HG03064 (cell line): ENCODE measurements around the gene ZFAND3.

ENCODE experiments used
- ATAC-seq: cut with Tn5 transposase; IDR thresholded peaks from one replicate; pipeline ENCODE4 v1.9.1; 2021; ENCODE audit warnings: low read depth; ENCODE audit not compliant: unreplicated experiment

Gene ZFAND3

DNA sequence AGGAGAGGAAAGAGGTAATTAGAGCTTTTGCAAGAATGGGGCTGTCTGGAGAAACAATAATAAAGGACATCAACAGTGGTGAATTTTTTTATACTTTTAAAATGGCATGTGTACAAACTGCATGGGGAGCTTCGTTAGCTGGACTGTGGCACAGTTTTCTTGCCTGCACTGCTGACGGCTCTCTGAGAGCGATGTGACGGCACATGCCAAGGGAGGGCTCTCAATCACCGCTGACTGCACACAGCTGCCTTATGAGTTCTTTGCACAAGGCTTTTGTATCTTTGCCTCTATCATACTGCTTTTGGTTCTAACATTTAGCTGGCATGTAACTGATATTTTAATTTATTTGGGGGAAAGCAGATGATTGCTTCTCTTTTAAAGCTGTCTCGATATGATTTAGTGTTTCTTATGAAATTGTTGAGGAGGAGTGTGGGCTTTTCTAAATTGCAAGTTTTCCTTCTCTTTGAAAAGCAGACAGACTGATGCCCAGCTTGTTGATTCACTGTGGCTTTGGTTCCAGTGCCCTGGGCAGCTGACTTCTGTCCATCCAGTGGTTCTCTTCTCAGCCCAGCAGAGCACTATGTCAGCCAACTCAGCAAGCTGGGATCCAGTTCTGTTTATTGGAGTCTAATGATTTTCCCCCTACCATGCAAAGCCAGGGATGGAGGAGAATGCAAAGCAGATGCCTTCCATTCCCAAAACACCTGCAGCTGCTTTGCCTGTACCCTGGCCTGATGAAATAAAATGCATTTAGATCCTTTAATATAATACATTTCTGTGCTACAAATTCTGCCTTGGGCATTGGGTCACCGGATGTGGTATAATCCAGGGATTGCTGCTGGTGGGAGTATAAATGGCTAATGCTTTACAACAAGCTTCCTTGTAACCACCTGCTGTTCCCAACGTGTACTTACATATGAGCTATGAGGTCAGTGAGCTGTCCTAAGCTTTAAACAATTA, 323.9 kb downstream of the ZFAND3 start:
- ATAC-seq: no peak

DNA sequence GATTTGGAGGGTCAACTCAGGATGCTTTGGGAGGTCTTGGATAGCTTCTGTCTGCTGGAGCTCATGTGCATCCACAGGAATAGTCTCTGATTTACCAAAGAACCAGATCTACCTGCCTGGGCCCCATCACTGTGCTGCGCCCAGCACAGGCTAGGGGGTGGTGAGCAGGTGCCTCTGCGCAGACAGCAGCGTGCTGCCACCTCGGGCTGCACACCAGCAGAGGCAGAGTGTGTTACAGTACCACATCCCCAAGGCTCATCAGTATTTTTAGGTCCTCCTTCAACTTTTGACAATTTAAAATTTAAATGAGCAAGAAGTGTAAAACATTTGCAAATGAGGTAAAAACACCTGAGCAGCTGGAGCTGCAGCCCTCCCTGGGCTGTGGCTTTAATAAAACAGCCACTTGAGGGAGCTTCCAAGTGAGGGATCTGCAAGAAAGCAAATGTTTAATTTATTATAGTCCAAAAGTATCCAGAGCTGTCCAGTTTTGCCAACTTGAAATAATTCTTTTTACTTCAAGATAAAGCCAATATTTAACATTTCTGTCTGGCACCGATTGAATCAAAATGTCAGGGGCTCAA, 324.9 kb downstream of the ZFAND3 start:
- ATAC-seq: no peak

DNA sequence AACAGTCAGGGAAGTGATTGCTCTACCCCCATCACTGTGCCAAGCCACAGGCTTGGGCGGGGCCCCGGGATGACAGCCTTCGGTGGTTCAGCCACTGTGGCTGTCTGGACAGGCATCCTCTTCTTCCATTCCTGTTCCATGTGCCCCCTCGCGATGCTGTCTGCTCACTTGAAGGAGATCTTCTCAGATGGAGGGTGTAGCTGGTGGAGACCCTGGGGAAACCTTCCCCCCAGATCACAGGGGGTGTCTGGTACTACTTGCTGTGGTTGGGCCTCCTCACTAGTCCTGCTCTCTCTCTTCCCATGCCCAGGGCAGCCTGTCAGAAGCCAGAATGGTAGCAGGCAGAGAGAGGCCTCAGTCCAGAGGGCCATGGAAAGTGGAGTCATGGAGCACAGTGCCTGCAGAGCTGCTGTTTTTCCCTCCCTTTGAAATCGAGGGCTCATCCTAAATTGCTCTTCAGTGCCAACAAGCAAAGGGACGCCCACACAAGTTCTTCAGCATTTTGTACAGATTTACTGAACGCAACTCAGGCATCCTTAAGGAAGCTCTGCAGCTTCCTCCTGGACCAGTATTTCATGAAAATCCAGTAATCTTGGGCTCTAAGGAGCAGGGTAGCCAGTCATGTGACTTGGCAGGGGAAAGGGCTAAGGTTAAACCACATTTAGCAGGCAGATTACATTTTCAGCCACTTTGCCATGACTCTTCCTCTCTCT, 326.6 kb downstream of the ZFAND3 start:
- no peak for ATAC-seq

DNA sequence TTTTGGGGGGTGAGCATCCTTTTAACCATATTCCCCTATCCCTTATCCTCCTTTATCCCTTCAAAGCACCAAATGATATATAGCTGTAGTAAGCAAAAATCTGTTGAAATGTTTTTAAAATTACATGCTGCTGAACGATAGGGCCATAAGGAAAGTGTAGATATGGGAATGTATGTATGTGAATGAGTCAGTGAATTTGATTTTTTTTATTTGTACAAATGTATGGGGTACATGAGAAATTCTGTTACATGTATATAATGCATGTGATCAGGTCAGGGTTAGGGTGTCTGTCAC, 327.2 kb downstream of the ZFAND3 start:
- ATAC-seq: no peak

DNA sequence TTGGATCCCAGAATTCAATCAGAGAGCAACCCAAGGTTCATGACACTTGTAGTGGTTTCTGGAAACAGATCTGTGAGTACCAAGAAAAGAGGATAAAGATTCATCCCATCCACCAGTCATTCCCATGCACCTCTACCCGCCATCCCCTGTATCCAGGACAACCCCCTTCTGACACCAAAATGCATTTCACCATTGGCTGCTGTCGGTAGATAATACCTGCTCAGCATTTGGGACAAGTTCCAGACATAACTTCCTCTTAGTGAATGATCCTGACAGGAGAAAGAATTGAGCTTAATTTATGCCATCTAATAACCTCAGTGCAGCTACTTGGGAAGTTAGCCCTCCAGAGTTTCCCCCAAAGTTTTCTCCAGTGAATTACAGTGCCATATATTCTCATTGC, 329.1 kb downstream of the ZFAND3 start:
- ATAC-seq: no peak

DNA sequence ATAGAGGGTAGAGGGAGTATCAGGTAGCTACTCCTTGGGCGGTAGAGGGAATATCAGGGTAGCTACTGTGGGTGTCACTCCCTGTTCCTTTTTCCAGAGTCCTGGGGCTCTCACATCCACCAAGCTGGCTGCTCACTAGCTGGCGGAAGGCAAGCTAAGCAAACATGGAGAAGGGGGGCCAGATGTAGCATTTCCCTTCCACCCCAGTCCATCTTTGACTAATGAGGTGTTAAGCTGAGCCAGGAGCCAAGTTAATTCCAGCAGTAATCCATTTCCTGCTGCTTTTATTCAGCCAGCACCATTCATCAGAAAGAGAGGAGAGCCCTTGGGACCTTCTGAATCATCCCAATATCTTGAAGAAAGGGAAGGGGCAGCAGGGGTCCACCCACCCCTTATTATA, 330.0 kb downstream of the ZFAND3 start:
- ATAC-seq: no peak

DNA sequence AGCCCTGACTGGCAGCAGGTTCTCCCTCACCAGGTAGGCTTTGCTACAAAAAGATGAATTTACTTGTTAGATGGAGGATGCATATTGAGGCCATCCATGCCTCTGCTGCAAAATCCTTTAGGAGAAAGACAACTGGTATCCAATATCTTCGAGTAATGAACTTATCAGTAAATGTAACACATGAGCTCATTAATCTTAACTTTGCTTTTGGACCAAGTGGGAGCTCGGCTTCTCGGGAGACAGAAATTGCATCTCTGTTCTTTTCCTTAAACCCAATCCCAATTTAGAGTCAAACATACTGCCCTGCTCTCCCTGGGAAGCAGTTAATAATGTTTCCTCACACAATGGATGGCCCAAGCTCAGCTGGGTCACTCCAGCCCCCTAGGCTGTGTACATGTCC, 330.5 kb downstream of the ZFAND3 start:
- ATAC-seq: no peak

DNA sequence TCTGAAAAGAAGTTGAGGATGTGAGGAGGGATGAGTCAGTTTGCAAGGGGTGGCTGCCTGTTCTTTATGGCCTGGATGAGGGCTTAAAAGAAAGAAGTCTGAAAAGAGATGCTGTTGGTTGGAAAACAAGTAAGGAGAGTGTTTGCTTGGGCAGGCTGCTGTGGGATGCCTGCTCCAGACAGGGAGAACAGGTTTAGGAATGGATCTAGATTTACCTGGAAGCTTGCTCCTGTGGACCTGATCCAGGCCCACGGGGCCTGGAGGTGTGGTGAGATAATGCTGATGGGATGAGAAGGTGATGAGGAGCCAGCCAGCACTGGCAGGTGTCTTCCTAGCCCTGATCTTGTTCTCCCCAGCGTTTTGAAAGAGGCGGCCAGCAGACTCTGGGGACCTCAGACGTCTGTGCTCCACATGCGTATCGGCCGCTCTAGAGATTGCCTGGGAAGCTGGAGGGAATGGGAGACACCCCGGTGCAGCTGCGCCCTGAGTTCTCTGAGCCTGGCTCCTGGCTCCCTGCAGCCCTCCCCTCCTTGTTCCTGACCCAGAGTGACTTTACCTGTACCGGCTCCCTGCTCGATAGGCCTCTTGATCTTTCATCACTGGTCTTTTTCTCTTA, 331.3 kb downstream of the ZFAND3 start:
- ATAC-seq: no peak

DNA sequence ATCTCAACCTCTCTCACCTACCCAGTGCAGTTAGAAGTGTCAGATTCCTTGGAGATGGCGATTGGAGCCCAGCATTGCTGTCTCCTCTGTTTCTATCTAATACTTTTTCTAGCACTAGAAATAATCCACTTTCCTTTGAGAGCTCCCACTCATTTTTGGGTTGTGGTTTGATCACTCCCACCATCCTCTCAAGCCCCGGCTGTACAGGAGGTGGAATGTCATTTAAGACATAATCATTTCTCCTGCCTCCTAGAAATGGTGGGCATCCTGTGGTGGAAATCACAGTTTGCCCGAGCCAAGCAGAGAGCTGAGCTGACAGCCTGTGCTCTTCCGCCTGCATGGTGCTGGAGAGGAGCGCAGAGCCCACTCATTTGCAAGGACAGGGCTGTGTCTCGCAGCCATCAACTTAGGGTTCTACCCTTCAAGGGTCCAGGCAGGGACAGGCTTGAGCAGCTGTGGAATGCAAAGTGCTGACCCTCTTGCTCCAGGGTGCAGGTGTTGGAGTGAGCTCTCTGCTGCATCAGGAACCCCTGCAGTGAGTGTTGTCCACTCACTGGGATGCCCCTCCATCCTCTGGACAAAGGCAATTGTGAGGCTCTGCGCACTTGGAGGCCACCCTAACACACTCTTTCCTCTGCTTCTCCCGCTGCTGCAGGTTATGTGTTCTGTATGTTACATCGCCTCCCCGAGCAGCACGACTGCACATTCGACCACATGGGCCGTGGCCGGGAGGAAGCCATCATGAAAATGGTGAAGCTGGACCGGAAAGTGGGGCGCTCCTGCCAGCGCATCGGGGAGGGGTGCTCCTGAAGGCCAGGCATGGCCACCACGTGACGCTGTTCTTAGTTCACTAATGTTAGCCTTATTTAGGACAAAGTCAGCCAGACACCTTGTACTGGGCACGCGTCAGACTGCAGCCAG, 332.3 kb downstream of the ZFAND3 start:
- ATAC-seq: no peak

DNA sequence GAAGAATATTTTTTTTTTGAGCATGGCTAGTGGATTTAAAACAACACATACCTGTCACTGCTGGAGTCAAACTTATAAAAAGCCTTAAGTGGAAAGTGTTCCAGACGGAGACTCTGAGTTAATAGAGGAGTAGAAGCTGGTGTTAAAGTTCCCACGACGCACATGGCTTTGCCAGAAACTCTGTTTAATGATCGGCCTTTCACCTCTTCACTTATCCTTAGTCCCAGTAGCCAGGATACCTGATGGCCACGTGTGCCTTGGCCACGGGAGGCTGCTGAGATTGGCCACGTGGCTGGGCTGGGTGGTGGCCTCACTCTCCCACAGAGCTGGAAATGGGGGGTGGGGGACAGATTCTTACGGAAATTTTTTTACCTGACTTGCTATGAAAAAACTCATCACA, 333.1 kb downstream of the ZFAND3 start:
- ATAC-seq: no peak

DNA sequence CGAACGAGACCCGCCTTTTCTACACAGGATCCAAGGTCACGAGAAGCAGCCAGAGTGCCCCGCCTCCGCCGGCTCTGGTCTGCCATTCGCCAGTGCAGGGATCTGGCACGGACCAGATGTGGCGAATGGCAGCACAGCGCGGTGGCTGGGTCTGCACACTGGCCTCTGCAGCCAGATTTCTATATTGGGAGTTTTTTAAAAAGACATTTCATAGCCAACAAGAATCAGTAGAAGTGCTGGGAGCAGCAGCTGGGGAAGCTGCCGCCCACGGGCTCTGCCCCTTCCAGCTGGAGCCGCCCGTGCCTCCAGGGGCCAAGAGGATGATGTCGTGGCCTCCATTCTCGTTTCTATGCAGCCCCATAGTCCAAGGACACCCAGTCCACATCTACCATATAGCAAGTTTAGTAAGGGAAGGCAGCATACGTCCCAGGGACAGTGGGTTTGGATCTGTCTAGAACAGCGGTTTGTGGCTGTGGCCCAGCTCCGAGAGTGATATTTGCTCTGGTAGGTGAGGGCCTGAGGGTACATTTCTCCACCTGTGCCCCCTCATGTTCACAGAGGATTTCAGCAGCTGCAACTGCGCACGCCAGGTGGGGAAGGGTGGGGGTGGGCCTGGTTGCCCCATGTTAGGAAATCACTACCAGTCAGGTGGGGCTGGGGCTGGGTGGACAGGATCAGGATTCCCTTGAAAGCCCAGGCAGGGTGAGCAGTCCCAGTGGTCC, 333.7 kb downstream of the ZFAND3 start:
- ATAC-seq: no peak

DNA sequence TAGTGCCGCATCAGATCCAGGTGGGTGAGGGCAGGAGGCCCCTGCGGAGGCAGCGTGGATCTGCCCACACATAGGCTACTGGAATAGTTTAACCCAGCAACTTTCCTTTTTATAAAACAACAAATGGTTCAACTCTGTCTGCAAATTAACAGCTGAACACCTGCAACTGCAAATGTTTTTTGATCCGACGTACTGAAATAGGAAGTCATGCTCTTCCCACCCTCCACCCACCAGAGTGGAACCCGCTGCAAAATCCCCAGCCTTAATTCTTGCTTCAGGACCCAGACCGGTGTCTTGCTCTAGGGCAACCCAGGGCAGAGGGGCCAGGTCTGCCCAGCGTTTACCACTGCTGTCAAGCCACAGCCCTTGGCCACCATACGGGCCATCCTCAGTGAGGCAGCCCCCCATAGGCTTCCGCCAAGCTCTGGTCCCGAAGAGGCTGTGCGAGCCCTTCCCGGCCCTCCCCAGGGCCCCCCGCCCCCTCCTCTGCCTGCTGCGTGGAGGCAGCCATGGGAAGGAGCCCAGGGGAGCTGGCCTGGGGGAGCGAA, 334.3 kb downstream of the ZFAND3 start:
- no peak for ATAC-seq

DNA sequence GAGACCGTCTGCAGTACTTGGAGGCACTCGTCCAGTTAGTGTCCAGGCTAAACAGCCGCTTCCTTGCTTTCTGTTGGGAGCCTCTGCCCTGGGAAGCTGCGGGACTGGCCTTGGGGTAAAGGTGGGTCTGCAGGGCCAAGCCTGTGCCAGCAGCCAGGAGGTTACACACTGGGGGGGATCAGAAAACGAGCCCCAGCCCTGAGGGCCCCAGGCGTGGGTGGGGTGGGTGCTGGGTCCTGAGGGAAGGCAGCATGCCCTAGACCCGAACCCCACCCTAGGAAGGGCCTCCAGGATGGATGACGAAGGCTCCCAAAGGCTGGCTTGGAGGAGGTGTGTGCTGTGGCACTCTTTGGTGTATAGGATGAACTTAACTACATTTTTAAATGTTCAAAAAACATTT, 335.2 kb downstream of the ZFAND3 start:
- no peak for ATAC-seq

DNA sequence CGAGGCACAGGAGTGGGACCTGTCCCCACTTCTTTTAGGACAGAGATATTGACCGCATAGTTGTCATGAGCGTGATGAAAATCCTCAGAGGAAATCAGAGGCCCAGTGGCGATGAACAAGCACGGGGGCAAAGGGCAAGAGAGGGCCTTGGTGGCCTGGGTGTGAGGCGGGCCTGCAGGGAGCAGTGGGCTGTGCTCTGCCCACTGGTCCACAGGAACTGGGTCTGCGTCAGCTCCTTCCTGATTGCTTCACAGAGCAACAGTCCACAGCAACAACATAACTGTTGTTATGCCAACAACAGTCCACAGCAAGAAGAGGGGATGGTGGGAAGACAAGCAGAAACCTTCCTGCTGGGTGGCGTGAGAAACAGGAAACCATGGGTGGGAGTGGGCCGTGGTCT, 335.6 kb downstream of the ZFAND3 start:
- no peak for ATAC-seq

DNA sequence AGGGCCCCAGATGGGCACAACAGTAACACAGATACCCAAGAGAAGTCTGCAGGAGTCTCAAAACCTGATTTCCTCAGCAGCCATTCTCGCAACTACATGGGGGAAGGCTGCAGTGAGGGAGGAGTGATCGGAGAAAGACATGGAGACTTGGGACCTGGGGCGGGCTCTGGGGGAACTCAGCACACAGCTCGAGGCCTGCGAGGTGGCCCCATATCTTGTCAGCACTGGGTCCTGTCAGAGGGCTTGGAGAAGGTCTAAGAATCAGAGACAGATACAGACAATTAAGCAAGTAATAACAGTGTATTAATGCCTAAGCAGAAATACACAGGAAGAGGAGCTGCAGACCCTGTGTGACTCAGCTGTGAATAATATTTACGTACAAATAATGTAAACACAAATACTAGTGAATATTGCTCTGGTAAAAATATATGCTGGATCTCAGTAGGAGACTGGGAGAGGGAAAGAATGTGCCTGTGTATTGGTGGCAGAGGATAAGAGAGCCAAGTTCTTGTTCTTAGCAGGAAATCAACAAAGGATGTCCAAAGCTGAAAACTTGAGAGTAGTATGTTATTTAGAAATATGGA, 336.2 kb downstream of the ZFAND3 start:
- ATAC-seq: no peak

DNA sequence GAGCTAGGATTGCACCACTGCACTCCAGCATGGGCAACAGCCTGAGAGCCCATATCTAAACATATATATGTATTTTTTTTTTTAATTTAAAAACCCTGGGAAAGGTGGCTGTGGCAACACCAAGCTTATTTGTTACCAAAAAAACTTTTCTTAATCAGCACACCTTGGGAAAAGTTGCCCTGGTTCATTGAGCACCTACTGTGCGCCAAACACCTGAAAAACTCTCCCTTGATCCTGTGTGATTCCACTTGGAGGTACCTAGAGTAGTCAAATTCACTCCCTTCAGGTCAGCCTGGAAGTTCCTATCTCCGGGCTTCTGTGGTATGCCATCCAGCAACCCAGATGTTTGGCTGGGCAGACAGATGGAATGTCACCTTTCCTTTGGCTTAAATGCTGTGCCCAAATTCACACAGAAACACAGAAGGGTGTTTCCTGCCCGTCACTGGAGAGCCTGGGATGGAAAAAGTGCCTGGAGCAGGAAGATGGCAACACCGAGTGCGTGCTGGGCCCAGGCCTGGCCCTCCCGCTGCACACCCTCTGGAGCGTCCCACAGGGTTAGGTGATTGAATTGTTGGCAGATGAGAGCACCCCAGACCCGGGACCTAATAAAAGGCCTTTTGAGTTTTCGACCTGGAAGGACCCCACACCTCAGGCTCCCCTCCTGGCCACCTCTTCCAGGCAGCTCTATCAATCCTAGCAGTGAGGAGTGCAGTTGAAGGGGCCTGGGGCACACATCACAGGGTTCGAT, 337.5 kb downstream of the ZFAND3 start:
- no peak for ATAC-seq

DNA sequence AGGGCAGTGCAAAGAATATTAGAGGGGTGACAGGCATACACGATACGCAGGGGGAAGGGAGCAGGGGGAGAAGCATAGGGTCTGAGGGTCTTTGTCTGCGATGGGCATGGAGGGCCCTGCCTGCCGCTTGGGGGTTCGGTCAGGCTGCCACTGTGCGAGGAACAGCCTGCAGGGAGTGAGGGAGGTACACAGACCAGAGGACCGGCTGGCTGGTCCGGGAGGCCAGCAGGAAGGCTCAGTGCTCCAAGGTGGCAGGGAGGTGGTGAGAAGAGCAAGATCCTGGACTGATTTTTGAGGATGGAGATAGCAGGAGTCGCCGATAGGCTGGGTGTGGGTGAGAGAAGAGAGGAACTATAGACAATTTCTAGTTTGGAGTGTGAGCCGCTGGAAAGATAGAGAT, 338.4 kb downstream of the ZFAND3 start:
- ATAC-seq: no peak

DNA sequence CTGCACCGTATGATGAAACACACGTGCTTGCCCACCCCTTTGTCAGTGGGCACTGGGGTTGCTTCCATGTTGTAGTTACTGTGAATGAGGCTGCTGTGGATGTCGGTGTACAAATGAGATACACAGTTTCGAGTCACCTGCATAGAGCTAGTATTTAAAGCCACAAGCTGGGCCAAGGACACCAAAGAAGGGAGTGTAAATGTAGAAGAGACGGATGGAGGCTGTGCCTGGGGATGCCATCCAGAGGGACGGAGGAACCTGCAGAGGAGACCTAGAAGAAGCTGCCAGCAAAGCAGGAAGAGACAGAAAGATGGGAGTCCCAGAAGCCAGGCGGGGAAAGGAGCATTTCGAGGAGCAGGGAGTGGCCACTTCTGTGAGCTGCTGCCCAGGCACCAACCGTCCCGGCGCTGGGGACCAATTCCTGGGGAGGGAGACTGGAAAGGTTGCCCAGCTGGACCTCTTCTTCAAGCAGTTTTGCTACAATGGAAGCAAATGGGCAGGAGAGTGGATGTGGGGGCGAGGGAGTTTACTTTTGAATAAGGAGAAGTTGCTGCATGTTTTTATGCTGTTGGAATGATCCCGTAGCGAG, 339.3 kb downstream of the ZFAND3 start:
- no peak for ATAC-seq
